Vagina (tissue), 2 donors: ENCODE results near the gene DGKI. TPM values are rescaled to one million over a fixed set of nuclear protein-coding genes. Genes with fewer than 3 reads are reported as not detected.

ENCODE experiments used
- DNase-seq, 2 donors: peaks; one replicate each; pipeline ENCODE4 v3.0.0-alpha.2; 2017; ENCODE audit errors: extremely low spot score in 2 of 2
- H3K27ac ChIP-seq: fragments of 200-600 bp; sonication (generic); one replicate; pipeline ENCODE4 v1.5.1; 2019
- H3K27me3 ChIP-seq: fragments of 200-600 bp; sonication (generic); one replicate; pipeline ENCODE4 v1.5.1; 2019
- H3K36me3 ChIP-seq, 2 donors: fragments of 200-600 bp; sonication (generic); one replicate each; pipeline ENCODE4 v1.5.1; 2017 to 2019
- H3K4me1 ChIP-seq: fragments of 200-600 bp; sonication (generic); one replicate; pipeline ENCODE4 v1.5.1; 2019
- H3K4me3 ChIP-seq, 2 donors: fragments of 200-600 bp; sonication (generic); 1 replicate in 1 of 2; 2 replicates in 1 of 2; pipeline ENCODE4 v1.5.1; 2016 to 2019
- H3K9me3 ChIP-seq: fragments of 200-600 bp; sonication (generic); one replicate; pipeline ENCODE4 v1.5.1; 2019
- CTCF ChIP-seq, 3 experiments: fragments of 450-650 bp in 2 of 3; fragments of 200-600 bp in 1 of 3; sonication (generic) in 1 of 3; IDR thresholded peaks; one replicate each; pipeline ENCODE4 v1.5.1; 2017 to 2019; ENCODE audit warnings: antibody characterized with exemption in 3 of 3, mild to moderate bottlenecking in 2 of 3, moderate library complexity in 2 of 3
- POLR2A ChIP-seq, 2 donors: fragments of 450-650 bp; IDR thresholded peaks; one replicate each; pipeline ENCODE4 v1.6.1; 2017; ENCODE audit warnings: antibody characterized with exemption in 2 of 2, mild to moderate bottlenecking in 2 of 2, moderate library complexity in 2 of 2
- POLR2AphosphoS5 ChIP-seq, 2 donors: sonication (generic); formaldehyde crosslinking; IDR thresholded peaks; one replicate each; pipeline ENCODE4 v1.9.0; 2017; ENCODE audit warnings: antibody characterized with exemption in 2 of 2, mild to moderate bottlenecking in 2 of 2, low read depth in 1 of 2; ENCODE audit not compliant: insufficient read depth in 1 of 2
- intact Hi-C: fragments of 100-400 bp; cut with DNase I; formaldehyde crosslinking; loops from one replicate; pipeline ENCODE4 v1.15.1; 2023
- total RNA-seq: library from RNA; depleted of rRNA; stranded (reverse); fragments of >200 nt; gene quantifications from one replicate; pipeline ENCODE4 v1.2.3, GENCODE V29; 2016

The DGKI gene
- total RNA-seq = 1.2 TPM

- no peaks in the 10 kb centered on the region for H3K27me3 ChIP-seq
- H3K9me3 ChIP-seq = no peaks in the 10 kb centered on the region
- H3K4me1 ChIP-seq = peaks cover 10% of the 10 kb centered on the region
- TF ChIP-seq POLR2AphosphoS5 (IDR thresholded peaks at IDR 0.05; ENCODE audit: insufficient read depth in 1 of 2, low read depth in 1 of 2) (peak in 1 of 2 donors; percentile 14), CTCF (IDR thresholded peaks at IDR 0.05) (no peak)
- no peak for DNase-seq
- H3K4me3 ChIP-seq = peak within 1 kb of the TSS; percentile 37 to 60
- no peaks in the 10 kb centered on the region for H3K36me3 ChIP-seq
- H3K27ac ChIP-seq = no peak within 1 kb of the TSS
- intact Hi-C loops = no loop called here
These were observed at the start of gene DGKI for GRCh38 chr7:137846827-137847567. TSS of gene DGKI (minus strand) at chr7:137846974.

GRCh38 chr7:137895301-137896221 is 48.8 kb upstream of the DGKI start:
- Histone ChIP-seq H3K27me3 (no peaks in the 10 kb centered on the region), H3K36me3 (peaks cover 0 to 58% of the 10 kb centered on the region in 2 donors), H3K4me3 (no peak overlapping the region), H3K9me3 (no peaks in the 10 kb centered on the region), H3K27ac (no peak overlapping the region), H3K4me1 (peaks cover 11% of the 10 kb centered on the region)
- TF ChIP-seq CTCF (IDR thresholded peaks at IDR 0.05) (no peak), POLR2AphosphoS5 (IDR thresholded peaks at IDR 0.05; ENCODE audit: insufficient read depth in 1 of 2, low read depth in 1 of 2) (no peak), POLR2A (IDR thresholded peaks at IDR 0.05) (no peak)
- intact Hi-C loops = loop anchor here (10.0 kb wide), 1 partner anchor 241 kb away; no protein-coding TSS in a partner anchor
- no peak for DNase-seq

GRCh38 chr7:137893143-137893742 is 46.5 kb upstream of the DGKI start:
- Histone ChIP-seq H3K4me1 (no peaks in the 10 kb centered on the region), H3K27ac (no peak overlapping the region), H3K4me3 (no peak overlapping the region), H3K9me3 (no peaks in the 10 kb centered on the region), H3K27me3 (no peaks in the 10 kb centered on the region), H3K36me3 (peaks cover 0 to 53% of the 10 kb centered on the region in 2 donors)
- DNase-seq = peak in 1 of 2 donors; percentile 10
- intact Hi-C loops = loop anchor here (10.0 kb wide), 1 partner anchor 238 kb away; no protein-coding TSS in a partner anchor
- TF ChIP-seq POLR2AphosphoS5 (IDR thresholded peaks at IDR 0.05; ENCODE audit: insufficient read depth in 1 of 2, low read depth in 1 of 2) = no peak

- Histone ChIP-seq H3K36me3 (peaks cover 0 to 37% of the 10 kb centered on the region in 2 donors), H3K9me3 (no peaks in the 10 kb centered on the region), H3K4me1 (no peaks in the 10 kb centered on the region), H3K27ac (no peak overlapping the region), H3K27me3 (no peaks in the 10 kb centered on the region), H3K4me3 (no peak overlapping the region)
- intact Hi-C loops = loop anchor here (10.0 kb wide), 1 partner anchor 236 kb away; no protein-coding TSS in a partner anchor
- DNase-seq = no peak
- no peak for TF ChIP-seq POLR2AphosphoS5 (IDR thresholded peaks at IDR 0.05; ENCODE audit: insufficient read depth in 1 of 2, low read depth in 1 of 2)
- TF ChIP-seq POLR2A (IDR thresholded peaks at IDR 0.05) = no peak
- no peak for TF ChIP-seq CTCF (IDR thresholded peaks at IDR 0.05)
These were observed 44.4 kb upstream of the DGKI start for GRCh38 chr7:137891016-137891655.
